ENCODE results near the gene LRP2.
A peak's percentile ranks its signal among the peaks of the same experiment; 100 is the strongest.

Gene LRP2

GRCh38 chr2:169286624-169287231 is 75.6 kb downstream of the LRP2 start:
- Histone ChIP-seq H2BK120ac (ENCODE audit: low read depth, low read length) (no peak overlapping the region), H4K8ac (ENCODE audit: low read length) (no peak overlapping the region)
- 72% methylated on average over 2 of the region's 4 CpGs for WGBS

GRCh38 chr2:169285531-169286235 is 76.7 kb downstream of the LRP2 start:
- WGBS, result 73% methylated on average over 4 of the region's 5 CpGs
- no peaks in the 10 kb centered on the region for H3K36me3 ChIP-seq (ENCODE audit: control insufficient read depth in 1 of 2, insufficient read depth in 2 of 2, low read depth in 1 of 2, low read length in 2 of 2)
- H2BK12ac ChIP-seq (ENCODE audit: low read length in 2 of 2), result no peak overlapping the region

More at GRCh38 chr2:169286624-169287231, 75.6 kb downstream of the LRP2 start:
- Histone ChIP-seq H2AK5ac (ENCODE audit: low read length, severe bottlenecking) (no peak overlapping the region), H3K4me1 (ENCODE audit: control insufficient read depth, insufficient read depth, low read depth, low read length) (no peaks in the 10 kb centered on the region), H3K4ac (ENCODE audit: low read depth in 1 of 2, low read length in 2 of 2) (no peak overlapping the region), H3K36me3 (ENCODE audit: control insufficient read depth in 1 of 2, insufficient read depth in 2 of 2, low read depth in 1 of 2, low read length in 2 of 2) (no peaks in the 10 kb centered on the region), H3K4me2 (ENCODE audit: low read length, poor library complexity, severe bottlenecking) (no peak overlapping the region), H3K9ac (ENCODE audit: low read length) (no peak overlapping the region), H4K91ac (ENCODE audit: low read length) (no peak overlapping the region), H3K9me3 (ENCODE audit: control insufficient read depth, low read length) (no peaks in the 10 kb centered on the region), H3K4me3 (ENCODE audit: insufficient read depth in 1 of 2, low read depth in 1 of 2, low read length in 2 of 2) (no peak overlapping the region), H2AFZ (ENCODE audit: low read depth, low read length) (no peak overlapping the region), H3K27ac (ENCODE audit: low read length, poor library complexity, severe bottlenecking) (no peak overlapping the region), H3K27me3 (ENCODE audit: control insufficient read depth in 1 of 2, insufficient read depth in 1 of 2, low read length in 2 of 2) (no peaks in the 10 kb centered on the region), H3K79me1 (replicated peaks; ENCODE audit: low read length, poor library complexity, severe bottlenecking) (no peaks in the 10 kb centered on the region), H2BK15ac (ENCODE audit: low read depth, poor library complexity, severe bottlenecking) (no peak overlapping the region), H2BK5ac (ENCODE audit: low read depth, low read length, poor library complexity, severe bottlenecking) (no peak overlapping the region), H3K14ac (ENCODE audit: low read length in 2 of 2) (no peak overlapping the region), H2BK12ac (ENCODE audit: low read length in 2 of 2) (no peak overlapping the region), H3K18ac (ENCODE audit: low read depth in 1 of 2, low read length in 2 of 2) (no peak overlapping the region), H3K23ac (ENCODE audit: low read length in 2 of 2) (no peak overlapping the region)
- DNase-seq, result no peak

GRCh38 chr2:169280502-169280901 is 81.8 kb downstream of the LRP2 start:
- WGBS, result 87% methylated on average over 4 of the region's 4 CpGs

More at GRCh38 chr2:169285531-169286235, 76.7 kb downstream of the LRP2 start:
- H2BK5ac ChIP-seq (ENCODE audit: low read depth, low read length, poor library complexity, severe bottlenecking), result no peak overlapping the region
- H3K9me3 ChIP-seq (ENCODE audit: control insufficient read depth, low read length), result no peaks in the 10 kb centered on the region
- H4K8ac ChIP-seq (ENCODE audit: low read length), result no peak overlapping the region
- no peak overlapping the region for H3K23ac ChIP-seq (ENCODE audit: low read length in 2 of 2)
- no peaks in the 10 kb centered on the region for H3K79me1 ChIP-seq (replicated peaks; ENCODE audit: low read length, poor library complexity, severe bottlenecking)
- H2BK15ac ChIP-seq (ENCODE audit: low read depth, poor library complexity, severe bottlenecking), result no peak overlapping the region
- H4K91ac ChIP-seq (ENCODE audit: low read length), result no peak overlapping the region
- no peak overlapping the region for H3K9ac ChIP-seq (ENCODE audit: low read length)
- no peak overlapping the region for H2AFZ ChIP-seq (ENCODE audit: low read depth, low read length)
- DNase-seq, result no peak
- no peak overlapping the region for H3K4ac ChIP-seq (ENCODE audit: low read depth in 1 of 2, low read length in 2 of 2)
- H3K4me2 ChIP-seq (ENCODE audit: low read length, poor library complexity, severe bottlenecking), result no peak overlapping the region
- no peak overlapping the region for H2BK120ac ChIP-seq (ENCODE audit: low read depth, low read length)
- H2AK5ac ChIP-seq (ENCODE audit: low read length, severe bottlenecking), result no peak overlapping the region
- no peak overlapping the region for H3K18ac ChIP-seq (ENCODE audit: low read depth in 1 of 2, low read length in 2 of 2)
- H3K4me1 ChIP-seq (ENCODE audit: control insufficient read depth, insufficient read depth, low read depth, low read length), result no peaks in the 10 kb centered on the region
- H3K27me3 ChIP-seq (ENCODE audit: control insufficient read depth in 1 of 2, insufficient read depth in 1 of 2, low read length in 2 of 2), result no peaks in the 10 kb centered on the region
- H3K4me3 ChIP-seq (ENCODE audit: insufficient read depth in 1 of 2, low read depth in 1 of 2, low read length in 2 of 2), result no peak overlapping the region
- H3K27ac ChIP-seq (ENCODE audit: low read length, poor library complexity, severe bottlenecking), result no peak overlapping the region
- H3K14ac ChIP-seq (ENCODE audit: low read length in 2 of 2), result no peak overlapping the region

GRCh38 chr2:169275696-169276444 is 86.5 kb downstream of the LRP2 start:
- H3K36me3 ChIP-seq (ENCODE audit: control insufficient read depth in 1 of 2, insufficient read depth in 2 of 2, low read depth in 1 of 2, low read length in 2 of 2), result no peaks in the 10 kb centered on the region
- 95% methylated on average over 3 of the region's 7 CpGs for WGBS
- H3K4me3 ChIP-seq (ENCODE audit: insufficient read depth in 1 of 2, low read depth in 1 of 2, low read length in 2 of 2), result no peak overlapping the region
- no peak overlapping the region for H3K23ac ChIP-seq (ENCODE audit: low read length in 2 of 2)
- no peak overlapping the region for H4K91ac ChIP-seq (ENCODE audit: low read length)
- H3K27me3 ChIP-seq (ENCODE audit: control insufficient read depth in 1 of 2, insufficient read depth in 1 of 2, low read length in 2 of 2), result peaks cover 0 to 6% of the 10 kb centered on the region in 2 experiments
- no peak overlapping the region for H2AK5ac ChIP-seq (ENCODE audit: low read length, severe bottlenecking)
- no peak overlapping the region for H2AFZ ChIP-seq (ENCODE audit: low read depth, low read length)
- no peak overlapping the region for H3K4ac ChIP-seq (ENCODE audit: low read depth in 1 of 2, low read length in 2 of 2)
- H3K9ac ChIP-seq (ENCODE audit: low read length), result no peak overlapping the region
- DNase-seq, result peak; percentile 6
- H4K8ac ChIP-seq (ENCODE audit: low read length), result no peak overlapping the region
- no peak overlapping the region for H3K14ac ChIP-seq (ENCODE audit: low read length in 2 of 2)
- H2BK15ac ChIP-seq (ENCODE audit: low read depth, poor library complexity, severe bottlenecking), result no peak overlapping the region
- H3K9me3 ChIP-seq (ENCODE audit: control insufficient read depth, low read length), result no peaks in the 10 kb centered on the region
- no peak overlapping the region for H2BK5ac ChIP-seq (ENCODE audit: low read depth, low read length, poor library complexity, severe bottlenecking)
- H2BK120ac ChIP-seq (ENCODE audit: low read depth, low read length), result no peak overlapping the region
- no peaks in the 10 kb centered on the region for H3K4me1 ChIP-seq (ENCODE audit: control insufficient read depth, insufficient read depth, low read depth, low read length)
- H3K4me2 ChIP-seq (ENCODE audit: low read length, poor library complexity, severe bottlenecking), result no peak overlapping the region
- no peak overlapping the region for H3K27ac ChIP-seq (ENCODE audit: low read length, poor library complexity, severe bottlenecking)
- H2BK12ac ChIP-seq (ENCODE audit: low read length in 2 of 2), result no peak overlapping the region
- H3K18ac ChIP-seq (ENCODE audit: low read depth in 1 of 2, low read length in 2 of 2), result no peak overlapping the region
- H3K79me1 ChIP-seq (replicated peaks; ENCODE audit: low read length, poor library complexity, severe bottlenecking), result no peaks in the 10 kb centered on the region

More at GRCh38 chr2:169280502-169280901, 81.8 kb downstream of the LRP2 start:
- H3K9ac ChIP-seq (ENCODE audit: low read length), result no peak overlapping the region
- no peaks in the 10 kb centered on the region for H3K9me3 ChIP-seq (ENCODE audit: control insufficient read depth, low read length)
- no peak overlapping the region for H3K4me2 ChIP-seq (ENCODE audit: low read length, poor library complexity, severe bottlenecking)
- H4K8ac ChIP-seq (ENCODE audit: low read length), result no peak overlapping the region
- no peak overlapping the region for H3K4me3 ChIP-seq (ENCODE audit: insufficient read depth in 1 of 2, low read depth in 1 of 2, low read length in 2 of 2)
- H3K14ac ChIP-seq (ENCODE audit: low read length in 2 of 2), result no peak overlapping the region
- no peak overlapping the region for H2BK12ac ChIP-seq (ENCODE audit: low read length in 2 of 2)
- DNase-seq, result no peak
- no peaks in the 10 kb centered on the region for H3K79me1 ChIP-seq (replicated peaks; ENCODE audit: low read length, poor library complexity, severe bottlenecking)
- no peak overlapping the region for H2BK15ac ChIP-seq (ENCODE audit: low read depth, poor library complexity, severe bottlenecking)
- no peaks in the 10 kb centered on the region for H3K36me3 ChIP-seq (ENCODE audit: control insufficient read depth in 1 of 2, insufficient read depth in 2 of 2, low read depth in 1 of 2, low read length in 2 of 2)
- H3K4me1 ChIP-seq (ENCODE audit: control insufficient read depth, insufficient read depth, low read depth, low read length), result no peaks in the 10 kb centered on the region
- H2AK5ac ChIP-seq (ENCODE audit: low read length, severe bottlenecking), result no peak overlapping the region
- no peak overlapping the region for H3K27ac ChIP-seq (ENCODE audit: low read length, poor library complexity, severe bottlenecking)
- H3K27me3 ChIP-seq (ENCODE audit: control insufficient read depth in 1 of 2, insufficient read depth in 1 of 2, low read length in 2 of 2), result no peaks in the 10 kb centered on the region
- no peak overlapping the region for H2BK5ac ChIP-seq (ENCODE audit: low read depth, low read length, poor library complexity, severe bottlenecking)
- no peak overlapping the region for H2BK120ac ChIP-seq (ENCODE audit: low read depth, low read length)
- no peak overlapping the region for H4K91ac ChIP-seq (ENCODE audit: low read length)
- H3K4ac ChIP-seq (ENCODE audit: low read depth in 1 of 2, low read length in 2 of 2), result no peak overlapping the region
- H3K23ac ChIP-seq (ENCODE audit: low read length in 2 of 2), result no peak overlapping the region
- no peak overlapping the region for H2AFZ ChIP-seq (ENCODE audit: low read depth, low read length)
- H3K18ac ChIP-seq (ENCODE audit: low read depth in 1 of 2, low read length in 2 of 2), result no peak overlapping the region
